ENCODE data around the gene LMNB1. TPM values are rescaled to one million over a fixed set of nuclear protein-coding genes. Genes with fewer than 3 reads are reported as not detected.
"Not testable (repeated sequence)": the region's sequence is repeated elsewhere in the genome, so short reads cannot be mapped to it uniquely, and the experiment has no call there.

LMNB1 gene
- total RNA-seq, 1 donor from 2014 or later: 11.8 TPM

- Histone ChIP-seq H3K9me3 (no peaks in the 10 kb centered on the region), H3K36me3 (no peaks in the 10 kb centered on the region), H3K27me3 (no peaks in the 10 kb centered on the region), H3K27ac (peak overlapping the region; percentile 55), H3K4me1 (no peaks in the 10 kb centered on the region), H3K4me3 (no peak overlapping the region)
- no peak for DNase-seq
- TF ChIP-seq CTCF (IDR thresholded peaks at IDR 0.05): no peak
- intact Hi-C loops (cut with DNase I): no loop called here
- ATAC-seq: no peak
Observed at GRCh38 chr5:126812199-126812570, 35.2 kb downstream of the LMNB1 start.

DNA sequence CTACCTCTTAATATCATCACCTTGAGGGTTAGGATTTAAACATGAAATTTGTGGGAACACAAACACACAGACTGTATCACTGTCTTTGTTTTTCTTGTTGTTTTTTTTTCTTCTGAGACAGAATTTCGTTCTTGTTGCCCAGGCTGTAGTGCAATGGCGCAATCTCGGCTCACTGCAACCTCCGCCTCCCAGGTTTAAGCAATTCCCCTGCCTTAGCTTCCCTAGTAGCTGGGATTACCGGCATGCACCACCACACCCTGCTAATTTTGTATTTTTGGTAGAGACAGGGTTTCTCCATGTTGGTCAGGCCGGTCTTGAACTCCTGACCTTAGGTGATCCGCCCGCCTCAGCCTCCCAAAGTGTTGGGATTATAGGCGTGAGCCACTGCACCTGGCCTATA lies 36.9 kb downstream of the LMNB1 start:
- H3K4me1 ChIP-seq; H3K27me3 ChIP-seq; DNase-seq; H3K36me3 ChIP-seq; H3K27ac ChIP-seq; H3K9me3 ChIP-seq; H3K4me3 ChIP-seq; ATAC-seq; intact Hi-C loops (cut with DNase I): not testable (repeated sequence)

- Histone ChIP-seq H3K27ac (no peak overlapping the region), H3K27me3 (no peaks in the 10 kb centered on the region), H3K4me3 (no peak overlapping the region), H3K4me1 (no peaks in the 10 kb centered on the region), H3K36me3 (no peaks in the 10 kb centered on the region), H3K9me3 (no peaks in the 10 kb centered on the region)
- no peak for TF ChIP-seq CTCF (IDR thresholded peaks at IDR 0.05)
- intact Hi-C loops (cut with DNase I): no loop called here
- ATAC-seq: no peak
- no peak for DNase-seq
Observed at GRCh38 chr5:126814721-126815404, 37.9 kb downstream of the LMNB1 start.

- DNase-seq (no peak), ATAC-seq (no peak)
- no peaks in the 10 kb centered on the region for H3K9me3 ChIP-seq
- no peaks in the 10 kb centered on the region for H3K36me3 ChIP-seq
- H3K27me3 ChIP-seq: no peaks in the 10 kb centered on the region
- H3K4me1 ChIP-seq: no peaks in the 10 kb centered on the region
- H3K4me3 ChIP-seq: no peak overlapping the region
- TF ChIP-seq CTCF (IDR thresholded peaks at IDR 0.05): no peak
- H3K27ac ChIP-seq: no peak overlapping the region
- intact Hi-C loops (cut with DNase I): no loop called here
Observed at GRCh38 chr5:126816649-126817048, 39.7 kb downstream of the LMNB1 start.

GRCh38 chr5:126818736-126819135 lies 41.8 kb downstream of the LMNB1 start:
- Histone ChIP-seq H3K36me3 (no peaks in the 10 kb centered on the region), H3K27me3 (no peaks in the 10 kb centered on the region), H3K9me3 (no peaks in the 10 kb centered on the region), H3K4me1 (no peaks in the 10 kb centered on the region), H3K27ac (no peak overlapping the region), H3K4me3 (no peak overlapping the region)
- DNase-seq (no peak), ATAC-seq (no peak)
- intact Hi-C loops (cut with DNase I): no loop called here
- TF ChIP-seq CTCF (IDR thresholded peaks at IDR 0.05): no peak

- H3K4me1 ChIP-seq: no peaks in the 10 kb centered on the region
- intact Hi-C loops (cut with DNase I): no loop called here
- TF ChIP-seq CTCF (IDR thresholded peaks at IDR 0.05): no peak
- H3K4me3 ChIP-seq: no peak overlapping the region
- ATAC-seq (no peak), DNase-seq (no peak)
- no peaks in the 10 kb centered on the region for H3K36me3 ChIP-seq
- no peaks in the 10 kb centered on the region for H3K27me3 ChIP-seq
- no peaks in the 10 kb centered on the region for H3K9me3 ChIP-seq
- no peak overlapping the region for H3K27ac ChIP-seq
Observed at GRCh38 chr5:126819253-126819652, 42.3 kb downstream of the LMNB1 start.
